IPS-NIHi7 (cell line): ENCODE measurements around the gene MRPL10.
A peak's percentile ranks its signal among the peaks of the same experiment; 100 is the strongest.

ENCODE experiments used
- DNase-seq: peaks from one replicate; pipeline ENCODE4 v3.0.0; 2012; ENCODE audit warnings: mixed read lengths; ENCODE audit errors: extremely low spot score

MRPL10 gene

GRCh38 chr17:47857551-47858455, 26.5 kb upstream of the MRPL10 start:
- peak; percentile 48 for DNase-seq

GRCh38 chr17:47856830-47857229, 25.5 kb upstream of the MRPL10 start:
- DNase-seq = no peak

GRCh38 chr17:47855737-47856136, 24.4 kb upstream of the MRPL10 start:
- DNase-seq = no peak

GRCh38 chr17:47853616-47854015, 22.3 kb upstream of the MRPL10 start:
- DNase-seq = no peak

DNA sequence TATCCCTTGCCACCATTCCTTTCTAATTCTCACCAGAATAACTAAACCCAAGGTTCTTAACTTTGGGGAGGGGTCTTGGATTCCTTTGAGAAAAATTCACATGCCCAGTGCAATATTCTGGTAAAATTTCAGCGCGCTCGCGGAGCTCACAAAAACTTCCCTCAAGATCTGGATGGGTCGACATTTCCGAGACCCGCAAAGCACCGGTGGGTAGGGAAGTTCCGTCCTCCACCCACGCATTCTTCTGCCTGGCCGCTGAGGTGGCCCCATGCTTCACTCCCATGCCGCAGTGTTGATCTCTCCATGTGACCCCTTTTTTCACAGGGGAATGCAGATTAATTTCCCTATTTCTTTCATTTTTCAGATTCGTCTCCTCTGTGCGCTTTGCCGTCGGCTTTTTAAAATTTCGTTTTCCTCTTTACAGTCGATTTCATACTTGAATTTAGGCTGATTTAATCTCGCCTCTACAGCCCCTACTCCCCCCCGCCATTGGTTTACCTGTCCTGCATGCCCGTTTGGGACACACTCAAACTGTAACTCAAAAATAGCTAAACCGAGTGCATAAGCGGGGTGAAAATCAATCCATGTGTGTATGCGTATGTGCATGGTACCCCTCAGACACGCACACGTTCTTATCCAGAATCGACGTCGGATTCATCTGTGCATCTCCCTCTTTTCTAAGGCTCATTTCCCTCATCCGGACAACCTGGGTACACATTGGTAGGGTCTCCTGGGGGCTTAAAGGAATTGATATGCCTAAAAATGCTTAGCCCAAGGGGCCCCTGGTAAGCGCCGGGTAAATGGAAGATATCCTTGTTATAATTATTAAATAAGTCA, 21.0 kb upstream of the MRPL10 start:
- DNase-seq = no peak

DNA sequence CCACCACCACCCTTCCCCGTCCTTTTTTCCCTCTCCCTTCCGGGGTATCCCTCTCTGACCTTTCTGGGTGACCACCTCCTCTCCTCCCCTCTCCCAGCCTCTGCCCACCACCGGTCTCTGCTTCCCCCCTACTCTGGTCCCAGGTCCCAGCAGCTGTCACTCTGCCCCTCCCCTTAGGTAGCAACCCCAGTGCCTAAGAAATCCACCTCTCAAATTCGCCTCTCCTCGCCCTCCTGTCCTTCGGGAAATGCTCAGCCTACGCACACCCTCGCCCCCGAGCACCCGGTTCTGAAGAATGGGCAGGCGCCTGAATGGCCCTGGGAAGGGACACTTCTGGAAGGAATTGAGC, 20.4 kb upstream of the MRPL10 start:
- DNase-seq = peak; percentile 56

DNA sequence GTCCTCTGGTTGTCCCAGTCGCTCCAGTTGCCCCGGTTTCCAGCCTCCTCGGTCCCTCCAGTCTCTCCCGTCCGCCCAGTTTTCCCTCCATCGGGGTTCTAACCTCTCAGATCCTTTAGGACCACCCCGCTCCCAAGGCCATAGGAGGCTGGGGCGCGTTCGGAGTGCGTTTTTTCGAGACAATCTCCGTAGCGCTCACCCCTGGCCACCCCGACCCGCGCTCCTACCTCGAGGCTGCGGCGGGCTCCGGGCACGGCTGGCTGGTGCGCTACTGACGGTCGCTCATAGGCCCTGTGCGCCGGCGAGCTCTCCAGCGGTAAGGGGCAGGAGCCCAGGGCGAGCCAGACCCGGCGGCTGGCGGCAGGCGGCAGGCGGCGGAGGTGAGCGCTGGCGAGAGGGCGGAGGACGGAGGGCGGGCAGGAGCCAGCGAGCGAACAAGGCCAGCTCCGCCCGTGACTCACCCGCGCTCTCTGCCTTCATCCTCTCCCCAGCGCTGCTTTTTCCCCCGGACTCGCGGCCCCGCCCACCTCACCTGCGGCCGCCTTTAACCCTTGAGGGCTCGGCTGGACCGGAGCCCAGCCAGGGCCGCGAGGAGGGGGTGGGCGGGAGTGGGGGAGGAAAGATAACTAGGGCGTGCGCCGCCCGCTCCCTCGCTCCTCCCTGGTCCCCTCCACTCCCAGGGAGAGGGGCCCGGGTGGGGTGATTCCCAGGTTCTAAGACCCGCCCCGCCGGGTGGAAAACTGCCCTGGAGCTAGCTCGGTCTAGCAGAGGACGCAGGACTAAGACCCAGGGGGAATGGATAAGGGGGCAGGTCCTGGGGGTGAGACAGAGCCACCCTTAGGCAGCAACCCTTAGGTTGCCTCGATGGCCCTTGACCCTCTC, 19.6 kb upstream of the MRPL10 start, which contains the start of gene SP6:
Gene SP6, minus strand, starts transcription at position 472 of the 882 bp plus-strand sequence. CDS start 2,734 bp downstream, outside the sequence.
- DNase-seq = peak; percentile 87

GRCh38 chr17:47850373-47850691, 19.0 kb upstream of the MRPL10 start:
- no peak for DNase-seq

DNA sequence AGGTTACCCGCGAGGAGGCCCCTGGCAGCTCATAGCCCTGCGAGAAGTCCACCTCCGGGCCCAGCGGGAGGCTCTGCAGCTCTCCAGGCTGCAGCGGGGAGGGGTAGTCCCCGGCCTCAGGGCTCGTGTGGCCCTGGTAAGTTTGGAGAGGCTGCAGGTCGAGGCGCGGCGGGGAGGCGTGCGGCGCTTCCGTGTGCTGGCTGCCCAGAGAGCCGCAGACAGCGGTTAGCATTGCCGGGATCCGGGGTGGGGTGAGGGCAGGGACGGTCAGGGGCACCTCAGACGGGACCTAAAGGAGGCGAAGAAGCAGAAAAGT, 16.8 kb upstream of the MRPL10 start:
- no peak for DNase-seq

- peak; percentile 54 for DNase-seq
Observed at GRCh38 chr17:47847341-47848197, 16.2 kb upstream of the MRPL10 start.

DNA sequence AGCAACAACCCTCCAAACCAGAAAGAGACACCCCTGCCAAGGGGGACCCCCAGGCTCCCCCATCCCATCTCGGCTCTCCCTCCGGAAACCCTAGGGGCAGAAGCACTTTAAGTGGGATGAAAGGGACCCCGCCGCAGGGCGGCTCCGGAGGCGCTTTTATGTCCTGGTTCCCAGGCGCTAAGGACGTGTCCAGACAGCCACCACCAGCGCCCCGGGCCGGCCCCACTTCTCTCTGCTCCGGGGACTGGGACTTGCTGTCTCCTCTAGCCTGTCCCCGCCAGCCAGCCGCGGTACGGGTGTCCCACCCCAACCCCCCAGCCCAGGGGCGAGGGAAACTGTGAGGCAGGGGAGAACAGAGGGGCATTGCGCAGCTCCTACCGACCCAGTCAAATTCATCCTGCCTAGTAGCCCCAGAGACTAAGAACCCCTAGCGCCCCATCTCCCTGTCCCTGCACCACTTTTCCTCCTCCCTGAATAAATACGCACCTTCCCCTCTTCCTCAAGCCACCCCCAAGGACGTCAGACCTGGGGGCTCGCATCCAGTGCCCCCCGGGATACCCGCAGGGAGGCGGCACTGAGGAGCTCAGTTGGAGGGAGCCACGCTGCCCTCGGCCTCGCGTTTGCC, 15.5 kb upstream of the MRPL10 start:
- no peak for DNase-seq

- no peak for DNase-seq
Observed at GRCh38 chr17:47845716-47846075, 14.4 kb upstream of the MRPL10 start.

DNA sequence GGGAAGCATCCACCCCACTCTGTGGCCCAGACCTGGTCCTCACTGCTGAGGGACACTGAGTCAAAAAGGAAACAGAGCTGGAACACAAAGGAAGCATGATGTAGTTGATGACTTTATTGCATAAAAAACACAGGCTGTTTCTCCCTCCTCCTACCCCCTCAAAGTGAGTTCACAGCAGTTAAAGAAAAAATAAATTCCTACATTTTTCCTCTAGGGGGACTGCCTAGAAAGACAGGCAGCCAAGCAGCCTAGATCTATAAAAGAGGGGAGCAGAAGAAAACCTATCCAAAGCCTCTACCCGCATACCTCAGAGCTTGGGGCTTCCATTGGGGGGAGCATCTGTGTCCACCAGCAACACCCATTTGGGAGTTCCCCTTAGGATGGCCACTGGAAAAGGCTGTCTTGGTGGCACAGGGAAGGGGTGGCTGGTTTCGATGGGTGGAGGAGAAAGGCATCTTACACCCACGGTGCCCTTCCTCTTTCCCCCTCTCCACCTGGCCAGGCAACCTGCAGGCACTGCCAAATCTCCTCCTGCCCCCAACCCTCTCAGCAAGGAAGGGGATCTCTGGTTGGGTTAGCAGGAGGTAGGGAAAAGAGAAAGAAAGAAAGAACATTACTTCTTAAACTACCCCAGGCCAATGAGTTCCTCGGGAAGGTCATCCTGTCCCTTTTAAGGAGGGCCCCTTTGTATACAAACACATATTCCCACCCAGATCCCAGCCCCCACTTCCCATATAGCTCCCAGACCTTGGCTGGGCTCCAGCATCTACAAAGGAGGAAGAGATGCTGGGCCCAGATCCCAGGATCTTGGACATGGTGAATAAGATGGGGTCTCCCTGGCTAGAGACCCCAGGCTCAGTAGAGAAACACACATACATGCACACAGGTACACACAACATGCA, 13.7 kb upstream of the MRPL10 start:
- no peak for DNase-seq

DNA sequence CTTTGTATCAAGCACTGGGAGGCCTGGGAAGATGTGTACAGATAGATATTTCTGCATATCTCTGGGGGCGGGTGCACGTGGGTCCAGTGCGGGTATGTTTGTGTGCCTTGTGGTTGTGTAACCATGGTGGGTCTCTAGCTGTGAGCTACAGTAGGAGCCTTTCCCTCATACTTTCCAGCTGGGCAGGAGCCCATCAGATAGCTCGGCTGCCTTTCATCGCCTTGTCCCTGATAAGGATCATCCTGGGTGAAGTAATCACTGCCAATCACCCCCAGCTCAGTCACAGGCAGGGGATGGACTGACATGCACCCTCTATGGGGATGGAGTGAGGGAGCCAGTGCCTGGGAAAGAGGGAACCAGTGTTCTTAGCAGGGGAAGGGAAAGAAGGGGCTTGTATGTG, 12.9 kb upstream of the MRPL10 start:
- no peak for DNase-seq

DNA sequence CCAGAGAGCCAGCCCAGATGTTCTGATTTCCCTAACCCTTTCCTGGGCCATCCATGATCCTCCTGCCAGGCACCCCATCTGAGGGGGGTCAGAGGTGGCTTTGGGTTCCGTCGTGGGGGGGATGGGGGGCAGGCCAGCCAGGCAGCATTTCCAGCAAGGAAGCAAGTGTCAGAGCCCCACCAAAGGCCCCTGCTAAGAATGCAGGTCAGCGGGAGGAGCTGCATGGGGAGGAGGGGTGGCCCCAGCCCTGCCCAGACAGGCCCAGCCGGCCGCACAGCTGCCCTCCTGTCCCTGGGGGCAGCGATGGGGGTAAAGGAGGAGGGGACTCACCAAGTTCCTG, 12.0 kb upstream of the MRPL10 start:
- no peak for DNase-seq

DNA sequence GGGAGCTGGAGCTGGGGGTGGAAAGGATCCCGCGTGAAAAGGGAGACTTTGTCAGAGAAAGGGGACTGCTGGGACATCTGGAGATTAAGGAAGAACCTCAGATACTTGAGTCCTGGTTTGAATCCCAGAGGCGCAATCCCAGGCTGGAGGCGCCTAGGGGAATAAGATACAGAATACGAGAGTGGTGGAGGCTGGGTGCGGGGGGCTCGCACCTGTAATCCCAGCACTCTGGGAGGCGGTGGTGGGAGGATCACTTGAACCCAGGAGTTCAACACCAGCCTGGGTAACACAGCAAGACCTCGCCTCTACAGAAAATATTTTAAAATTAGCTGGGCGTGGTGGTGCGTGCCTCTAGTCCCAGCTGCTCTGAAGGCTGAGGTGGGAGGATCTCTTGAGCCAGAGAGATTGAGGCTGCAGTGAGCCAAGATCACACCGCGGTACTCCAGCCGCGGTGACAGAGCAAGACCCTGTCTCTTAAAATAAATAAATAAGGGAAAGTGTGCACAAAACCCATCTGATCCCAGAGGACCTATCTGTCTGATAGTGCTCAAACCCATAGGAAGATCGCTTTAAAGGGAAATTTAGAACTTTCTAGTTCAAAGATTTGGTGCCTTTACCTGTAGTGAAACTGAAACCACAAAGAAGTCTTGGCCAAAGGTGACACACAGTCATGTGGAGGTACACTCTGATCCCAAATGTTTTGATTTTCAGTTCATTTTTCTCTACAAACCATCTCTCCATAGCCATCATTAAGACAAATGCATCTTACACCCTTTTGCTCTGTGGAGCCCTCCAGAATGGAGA, 10.3 kb upstream of the MRPL10 start:
- DNase-seq = no peak

GRCh38 chr17:47840742-47841487, 9.6 kb upstream of the MRPL10 start, which contains the start of gene SCRN2:
TSS of gene SCRN2 (minus strand) at chr17:47841273. CDS start at chr17:47840843, 430 bp downstream.
- DNase-seq = peak; percentile 95
